ENCODE data around the gene CCNA1. TPM values are rescaled to one million over a fixed set of nuclear protein-coding genes. Genes with fewer than 3 reads are reported as not detected.

The CCNA1 gene
- total RNA-seq, 1 experiment from 2014 or later = not detected

- TF ChIP-seq, protein P1, sequence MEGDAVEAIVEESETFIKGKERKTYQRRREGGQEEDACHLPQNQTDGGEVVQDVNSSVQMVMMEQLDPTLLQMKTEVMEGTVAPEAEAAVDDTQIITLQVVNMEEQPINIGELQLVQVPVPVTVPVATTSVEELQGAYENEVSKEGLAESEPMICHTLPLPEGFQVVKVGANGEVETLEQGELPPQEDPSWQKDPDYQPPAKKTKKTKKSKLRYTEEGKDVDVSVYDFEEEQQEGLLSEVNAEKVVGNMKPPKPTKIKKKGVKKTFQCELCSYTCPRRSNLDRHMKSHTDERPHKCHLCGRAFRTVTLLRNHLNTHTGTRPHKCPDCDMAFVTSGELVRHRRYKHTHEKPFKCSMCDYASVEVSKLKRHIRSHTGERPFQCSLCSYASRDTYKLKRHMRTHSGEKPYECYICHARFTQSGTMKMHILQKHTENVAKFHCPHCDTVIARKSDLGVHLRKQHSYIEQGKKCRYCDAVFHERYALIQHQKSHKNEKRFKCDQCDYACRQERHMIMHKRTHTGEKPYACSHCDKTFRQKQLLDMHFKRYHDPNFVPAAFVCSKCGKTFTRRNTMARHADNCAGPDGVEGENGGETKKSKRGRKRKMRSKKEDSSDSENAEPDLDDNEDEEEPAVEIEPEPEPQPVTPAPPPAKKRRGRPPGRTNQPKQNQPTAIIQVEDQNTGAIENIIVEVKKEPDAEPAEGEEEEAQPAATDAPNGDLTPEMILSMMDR (IDR thresholded peaks at IDR 0.05) = no peak
- TF ChIP-seq REST (IDR thresholded peaks at IDR 0.05; ENCODE audit: insufficient read depth in 1 of 2, low read depth in 2 of 2, low read length in 1 of 2) (no peak), SIN3A (IDR thresholded peaks at IDR 0.05; ENCODE audit: borderline replicate concordance, insufficient read depth, low read depth, low read length) (no peak), POLR2AphosphoS5 (IDR thresholded peaks at IDR 0.05; ENCODE audit: low read depth, low read length) (no peak), TCF7L2 (IDR thresholded peaks at IDR 0.05; ENCODE audit: low read depth, low read length) (no peak)
- H3K4me3 ChIP-seq (ENCODE audit: low read depth in 2 of 2, low read length in 2 of 2) = no peak overlapping the region
- ChIA-PET POLR2A (no interaction called here), CTCF (no interaction called here)
- DNase-seq (ENCODE audit: low read depth, low spot score) (no peak), ATAC-seq (no peak)
- in situ Hi-C loops (cut with HindIII; ENCODE audit: low pct_unique_long_range_greater_than_20kb, low sequenced_read_pairs) = no loop called here
- no peaks in the 10 kb centered on the region for H3K4me1 ChIP-seq (ENCODE audit: control insufficient read depth, insufficient read depth, low read length)
- no peaks in the 10 kb centered on the region for H3K9me3 ChIP-seq (ENCODE audit: control insufficient read depth, insufficient read depth, low read depth, low read length)
- BruUV-seq (replicated peaks) = no TSS peak
- no peaks in the 10 kb centered on the region for H3K36me3 ChIP-seq (ENCODE audit: control insufficient read depth, insufficient read depth, low read length)
- H3K27ac ChIP-seq (ENCODE audit: low read length) = no peak overlapping the region
- intact Hi-C loops (cut with micrococcal nuclease; ENCODE audit: unreplicated experiment) = no loop called here
- H3K27me3 ChIP-seq (ENCODE audit: control insufficient read depth, insufficient read depth, low read length) = no peaks in the 10 kb centered on the region
Observed at GRCh38 chr13:36476661-36477060, 44.4 kb downstream of the CCNA1 start.

DNA sequence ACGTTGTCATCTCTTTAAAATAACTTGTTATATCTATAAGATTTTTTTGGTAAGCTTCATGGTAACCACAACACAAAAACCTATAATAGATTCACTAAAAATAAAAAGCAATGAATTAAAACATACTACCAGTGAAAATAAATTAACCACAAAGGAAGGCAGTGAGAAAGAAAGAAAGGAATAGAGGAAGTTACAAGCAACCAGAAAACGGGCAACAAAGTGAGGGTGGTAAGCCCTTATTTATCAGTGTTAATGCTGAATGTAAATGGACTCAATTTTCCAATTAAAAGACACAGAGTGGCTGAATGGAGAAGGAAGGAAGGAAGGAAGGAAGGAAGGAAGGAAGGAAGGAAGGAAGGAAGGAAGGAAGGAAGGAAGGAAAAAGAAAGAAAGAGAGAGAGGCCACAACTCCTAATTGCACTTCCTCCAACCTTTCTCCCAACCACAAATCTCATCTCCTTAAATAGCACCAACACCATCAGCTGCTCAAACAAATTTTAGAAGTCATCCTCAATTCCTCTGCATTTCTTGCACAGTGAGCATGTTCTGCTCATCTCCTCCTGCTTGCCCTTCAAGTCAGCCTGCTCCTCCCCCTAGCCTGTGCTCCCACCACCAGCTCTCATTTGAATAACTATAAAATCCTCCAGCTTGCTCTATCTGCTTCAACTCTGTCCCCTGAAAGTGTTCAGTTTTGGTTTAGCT is 48.6 kb downstream of the CCNA1 start:
- ChIA-PET CTCF (no interaction called here), POLR2A (no interaction called here)
- in situ Hi-C loops (cut with HindIII; ENCODE audit: low pct_unique_long_range_greater_than_20kb, low sequenced_read_pairs) = no loop called here
- no peaks in the 10 kb centered on the region for H3K36me3 ChIP-seq (ENCODE audit: control insufficient read depth, insufficient read depth, low read length)
- H3K4me3 ChIP-seq (ENCODE audit: low read depth in 2 of 2, low read length in 2 of 2) = no peak overlapping the region
- TF ChIP-seq, protein P1 (IDR thresholded peaks at IDR 0.05) = no peak
- TF ChIP-seq REST (IDR thresholded peaks at IDR 0.05; ENCODE audit: insufficient read depth in 1 of 2, low read depth in 2 of 2, low read length in 1 of 2) (no peak), POLR2AphosphoS5 (IDR thresholded peaks at IDR 0.05; ENCODE audit: low read depth, low read length) (no peak), TCF7L2 (IDR thresholded peaks at IDR 0.05; ENCODE audit: low read depth, low read length) (no peak)
- ATAC-seq (no peak), DNase-seq (ENCODE audit: low read depth, low spot score) (no peak)
- no peak overlapping the region for H3K27ac ChIP-seq (ENCODE audit: low read length)
- H3K9me3 ChIP-seq (ENCODE audit: control insufficient read depth, insufficient read depth, low read depth, low read length) = no peaks in the 10 kb centered on the region
- BruUV-seq (replicated peaks) = no TSS peak
- intact Hi-C loops (cut with micrococcal nuclease; ENCODE audit: unreplicated experiment) = no loop called here
- no peaks in the 10 kb centered on the region for H3K27me3 ChIP-seq (ENCODE audit: control insufficient read depth, insufficient read depth, low read length)
- no peaks in the 10 kb centered on the region for H3K4me1 ChIP-seq (ENCODE audit: control insufficient read depth, insufficient read depth, low read length)

Measured in Panc1 (cell line).